ENCODE results near the gene GPX7.

GPX7 gene

GRCh38 chr1:52602856-52603600 lies 857 bp downstream of the GPX7 start:
- Histone ChIP-seq H3K36me3 (ENCODE audit: control insufficient read depth in 2 of 2, insufficient read depth in 2 of 2, low read length in 2 of 2) (peaks cover 6 to 18% of the 10 kb centered on the region in 2 donors), H3K27ac (ENCODE audit: low read length) (peak overlapping the region; percentile 74), H3K27me3 (ENCODE audit: control insufficient read depth in 1 of 2, insufficient read depth in 2 of 2, low read length in 2 of 2) (no peaks in the 10 kb centered on the region), H3K4me3 (ENCODE audit: low read length in 2 of 2) (peak overlapping the region; percentile 75 to 76), H3K9me3 (ENCODE audit: control insufficient read depth in 2 of 2, low read length in 2 of 2) (no peaks in the 10 kb centered on the region), H3K9ac (ENCODE audit: low read length in 2 of 2) (peak overlapping the region; percentile 72 to 93), H3K4me1 (ENCODE audit: control insufficient read depth, insufficient read depth, low read length) (peaks cover 27% of the 10 kb centered on the region)

- Histone ChIP-seq H3K4me1 (ENCODE audit: control insufficient read depth, insufficient read depth, low read length) (peaks cover 27% of the 10 kb centered on the region), H3K27ac (ENCODE audit: low read length) (peak overlapping the region; percentile 58), H3K9me3 (ENCODE audit: control insufficient read depth in 2 of 2, low read length in 2 of 2) (no peaks in the 10 kb centered on the region), H3K36me3 (ENCODE audit: control insufficient read depth in 2 of 2, insufficient read depth in 2 of 2, low read length in 2 of 2) (peaks cover 12 to 20% of the 10 kb centered on the region in 2 donors), H3K27me3 (ENCODE audit: control insufficient read depth in 1 of 2, insufficient read depth in 2 of 2, low read length in 2 of 2) (no peaks in the 10 kb centered on the region), H3K9ac (ENCODE audit: low read length in 2 of 2) (peak overlapping the region in 1 of 2 donors; percentile 72), H3K4me3 (ENCODE audit: low read length in 2 of 2) (peak overlapping the region in 1 of 2 donors; percentile 76)
Measured at GRCh38 chr1:52603630-52604029, 1.5 kb downstream of the GPX7 start.

GRCh38 chr1:52604063-52604770 lies 2.0 kb downstream of the GPX7 start:
- Histone ChIP-seq H3K4me3 (ENCODE audit: low read length in 2 of 2) (no peak overlapping the region), H3K27ac (ENCODE audit: low read length) (peak overlapping the region; percentile 58), H3K9ac (ENCODE audit: low read length in 2 of 2) (peak overlapping the region in 1 of 2 donors; percentile 7)

GRCh38 chr1:52613636-52614373 lies 11.6 kb downstream of the GPX7 start:
- Histone ChIP-seq H3K27ac (ENCODE audit: low read length) (no peak overlapping the region), H3K9ac (ENCODE audit: low read length in 2 of 2) (no peak overlapping the region), H3K4me3 (ENCODE audit: low read length in 2 of 2) (no peak overlapping the region), H3K36me3 (ENCODE audit: control insufficient read depth in 2 of 2, insufficient read depth in 2 of 2, low read length in 2 of 2) (no peaks in the 10 kb centered on the region), H3K27me3 (ENCODE audit: control insufficient read depth in 1 of 2, insufficient read depth in 2 of 2, low read length in 2 of 2) (no peaks in the 10 kb centered on the region), H3K9me3 (ENCODE audit: control insufficient read depth in 2 of 2, low read length in 2 of 2) (no peaks in the 10 kb centered on the region), H3K4me1 (ENCODE audit: control insufficient read depth, insufficient read depth, low read length) (no peaks in the 10 kb centered on the region)

More at GRCh38 chr1:52604063-52604770, 2.0 kb downstream of the GPX7 start:
- Histone ChIP-seq H3K4me1 (ENCODE audit: control insufficient read depth, insufficient read depth, low read length) (peaks cover 27% of the 10 kb centered on the region), H3K9me3 (ENCODE audit: control insufficient read depth in 2 of 2, low read length in 2 of 2) (no peaks in the 10 kb centered on the region), H3K36me3 (ENCODE audit: control insufficient read depth in 2 of 2, insufficient read depth in 2 of 2, low read length in 2 of 2) (peaks cover 12 to 20% of the 10 kb centered on the region in 2 donors), H3K27me3 (ENCODE audit: control insufficient read depth in 1 of 2, insufficient read depth in 2 of 2, low read length in 2 of 2) (no peaks in the 10 kb centered on the region)

GRCh38 chr1:52614671-52615070 lies 12.5 kb downstream of the GPX7 start:
- Histone ChIP-seq H3K4me3 (ENCODE audit: low read length in 2 of 2) (no peak overlapping the region), H3K9ac (ENCODE audit: low read length in 2 of 2) (no peak overlapping the region), H3K27me3 (ENCODE audit: control insufficient read depth in 1 of 2, insufficient read depth in 2 of 2, low read length in 2 of 2) (no peaks in the 10 kb centered on the region), H3K4me1 (ENCODE audit: control insufficient read depth, insufficient read depth, low read length) (no peaks in the 10 kb centered on the region), H3K9me3 (ENCODE audit: control insufficient read depth in 2 of 2, low read length in 2 of 2) (no peaks in the 10 kb centered on the region), H3K27ac (ENCODE audit: low read length) (no peak overlapping the region), H3K36me3 (ENCODE audit: control insufficient read depth in 2 of 2, insufficient read depth in 2 of 2, low read length in 2 of 2) (peaks cover 0 to 2% of the 10 kb centered on the region in 2 donors)

GRCh38 chr1:52615489-52616042 lies 13.4 kb downstream of the GPX7 start:
- no peaks in the 10 kb centered on the region for H3K27me3 ChIP-seq (ENCODE audit: control insufficient read depth in 1 of 2, insufficient read depth in 2 of 2, low read length in 2 of 2)

GRCh38 chr1:52621950-52622349 lies 19.8 kb downstream of the GPX7 start:
- no peak overlapping the region for H3K4me3 ChIP-seq (ENCODE audit: low read length in 2 of 2)
- no peaks in the 10 kb centered on the region for H3K4me1 ChIP-seq (ENCODE audit: control insufficient read depth, insufficient read depth, low read length)
- no peak overlapping the region for H3K27ac ChIP-seq (ENCODE audit: low read length)
- no peaks in the 10 kb centered on the region for H3K27me3 ChIP-seq (ENCODE audit: control insufficient read depth in 1 of 2, insufficient read depth in 2 of 2, low read length in 2 of 2)
- H3K36me3 ChIP-seq (ENCODE audit: control insufficient read depth in 2 of 2, insufficient read depth in 2 of 2, low read length in 2 of 2): peaks cover 0 to 2% of the 10 kb centered on the region in 2 donors
- H3K9ac ChIP-seq (ENCODE audit: low read length in 2 of 2): no peak overlapping the region
- H3K9me3 ChIP-seq (ENCODE audit: control insufficient read depth in 2 of 2, low read length in 2 of 2): peaks cover 4 to 8% of the 10 kb centered on the region in 2 donors

More at GRCh38 chr1:52615489-52616042, 13.4 kb downstream of the GPX7 start:
- no peak overlapping the region for H3K27ac ChIP-seq (ENCODE audit: low read length)
- H3K4me1 ChIP-seq (ENCODE audit: control insufficient read depth, insufficient read depth, low read length): no peaks in the 10 kb centered on the region
- peaks cover 0 to 2% of the 10 kb centered on the region in 2 donors for H3K36me3 ChIP-seq (ENCODE audit: control insufficient read depth in 2 of 2, insufficient read depth in 2 of 2, low read length in 2 of 2)
- H3K9me3 ChIP-seq (ENCODE audit: control insufficient read depth in 2 of 2, low read length in 2 of 2): no peaks in the 10 kb centered on the region
- H3K4me3 ChIP-seq (ENCODE audit: low read length in 2 of 2): no peak overlapping the region
- no peak overlapping the region for H3K9ac ChIP-seq (ENCODE audit: low read length in 2 of 2)

GRCh38 chr1:52623812-52624211 lies 21.6 kb downstream of the GPX7 start:
- H3K9me3 ChIP-seq (ENCODE audit: control insufficient read depth in 2 of 2, low read length in 2 of 2): peaks cover 4 to 8% of the 10 kb centered on the region in 2 donors
- peaks cover 0 to 2% of the 10 kb centered on the region in 2 donors for H3K36me3 ChIP-seq (ENCODE audit: control insufficient read depth in 2 of 2, insufficient read depth in 2 of 2, low read length in 2 of 2)
- no peaks in the 10 kb centered on the region for H3K27me3 ChIP-seq (ENCODE audit: control insufficient read depth in 1 of 2, insufficient read depth in 2 of 2, low read length in 2 of 2)
- no peak overlapping the region for H3K9ac ChIP-seq (ENCODE audit: low read length in 2 of 2)
- H3K4me1 ChIP-seq (ENCODE audit: control insufficient read depth, insufficient read depth, low read length): no peaks in the 10 kb centered on the region
- H3K27ac ChIP-seq (ENCODE audit: low read length): no peak overlapping the region
- no peak overlapping the region for H3K4me3 ChIP-seq (ENCODE audit: low read length in 2 of 2)

- no peaks in the 10 kb centered on the region for H3K36me3 ChIP-seq (ENCODE audit: control insufficient read depth in 2 of 2, insufficient read depth in 2 of 2, low read length in 2 of 2)
- no peak overlapping the region for H3K4me3 ChIP-seq (ENCODE audit: low read length in 2 of 2)
- H3K27ac ChIP-seq (ENCODE audit: low read length): no peak overlapping the region
- peaks cover 5 to 9% of the 10 kb centered on the region in 2 donors for H3K27me3 ChIP-seq (ENCODE audit: control insufficient read depth in 1 of 2, insufficient read depth in 2 of 2, low read length in 2 of 2)
- peaks cover 6% of the 10 kb centered on the region for H3K4me1 ChIP-seq (ENCODE audit: control insufficient read depth, insufficient read depth, low read length)
- no peak overlapping the region for H3K9ac ChIP-seq (ENCODE audit: low read length in 2 of 2)
- H3K9me3 ChIP-seq (ENCODE audit: control insufficient read depth in 2 of 2, low read length in 2 of 2): peaks cover 0 to 4% of the 10 kb centered on the region in 2 donors
Measured at GRCh38 chr1:52627028-52627427, 24.9 kb downstream of the GPX7 start.

- Histone ChIP-seq H3K9me3 (ENCODE audit: control insufficient read depth in 2 of 2, low read length in 2 of 2) (no peaks in the 10 kb centered on the region), H3K9ac (ENCODE audit: low read length in 2 of 2) (no peak overlapping the region), H3K4me1 (ENCODE audit: control insufficient read depth, insufficient read depth, low read length) (peaks cover 18% of the 10 kb centered on the region), H3K36me3 (ENCODE audit: control insufficient read depth in 2 of 2, insufficient read depth in 2 of 2, low read length in 2 of 2) (no peaks in the 10 kb centered on the region), H3K4me3 (ENCODE audit: low read length in 2 of 2) (no peak overlapping the region), H3K27me3 (ENCODE audit: control insufficient read depth in 1 of 2, insufficient read depth in 2 of 2, low read length in 2 of 2) (peaks cover 21% of the 10 kb centered on the region in 2 donors), H3K27ac (ENCODE audit: low read length) (no peak overlapping the region)
Measured at GRCh38 chr1:52628614-52629324, 26.6 kb downstream of the GPX7 start.
